GM21526 (cell line): ENCODE results near the gene ENOX1.

ENCODE experiments used
- ATAC-seq: cut with Tn5 transposase; IDR thresholded peaks from one replicate; pipeline ENCODE4 v1.9.1; 2021; ENCODE audit warnings: moderate library complexity; ENCODE audit not compliant: unreplicated experiment, low FRiP score

Gene ENOX1

GRCh38 chr13:43405457-43405856 lies 381.3 kb downstream of the ENOX1 start:
- no peak for ATAC-seq

- ATAC-seq, result no peak
Observed at GRCh38 chr13:43402380-43402779, 384.4 kb downstream of the ENOX1 start.

GRCh38 chr13:43401361-43401760 lies 385.4 kb downstream of the ENOX1 start:
- ATAC-seq, result no peak

GRCh38 chr13:43397111-43397510 lies 389.7 kb downstream of the ENOX1 start:
- no peak for ATAC-seq

- ATAC-seq, result peak; percentile 29
Observed at GRCh38 chr13:43391036-43391435, 395.7 kb downstream of the ENOX1 start.

- ATAC-seq, result peak; percentile 65
Observed at GRCh38 chr13:43390619-43391018, 396.2 kb downstream of the ENOX1 start.

- ATAC-seq, result no peak
Observed at GRCh38 chr13:43389983-43390382, 396.8 kb downstream of the ENOX1 start.

GRCh38 chr13:43389573-43389972 lies 397.2 kb downstream of the ENOX1 start:
- no peak for ATAC-seq

GRCh38 chr13:43388282-43389034 lies 398.3 kb downstream of the ENOX1 start:
- ATAC-seq, result no peak

GRCh38 chr13:43387880-43388279 lies 398.9 kb downstream of the ENOX1 start:
- ATAC-seq, result no peak

GRCh38 chr13:43383498-43384165 lies 403.1 kb downstream of the ENOX1 start:
- no peak for ATAC-seq

- ATAC-seq, result no peak
Observed at GRCh38 chr13:43379738-43380137, 407.0 kb downstream of the ENOX1 start.

GRCh38 chr13:43377973-43378372 lies 408.8 kb downstream of the ENOX1 start:
- no peak for ATAC-seq

- no peak for ATAC-seq
Observed at GRCh38 chr13:43377149-43377548, 409.6 kb downstream of the ENOX1 start.

- ATAC-seq, result no peak
Observed at GRCh38 chr13:43376596-43376995, 410.2 kb downstream of the ENOX1 start.

- ATAC-seq, result no peak
Observed at GRCh38 chr13:43375797-43376465, 410.8 kb downstream of the ENOX1 start.

- ATAC-seq, result no peak
Observed at GRCh38 chr13:43374621-43375020, 412.2 kb downstream of the ENOX1 start.

GRCh38 chr13:43373400-43373799 lies 413.4 kb downstream of the ENOX1 start:
- ATAC-seq, result no peak

- ATAC-seq, result no peak
Observed at GRCh38 chr13:43370842-43371241, 415.9 kb downstream of the ENOX1 start.

- no peak for ATAC-seq
Observed at GRCh38 chr13:43369319-43369718, 417.5 kb downstream of the ENOX1 start.

- ATAC-seq, result no peak
Observed at GRCh38 chr13:43368003-43368402, 418.8 kb downstream of the ENOX1 start.

GRCh38 chr13:43365039-43365344 lies 421.8 kb downstream of the ENOX1 start:
- ATAC-seq, result no peak
